H54 (cell line): ENCODE results near the gene FEM1A.
"Not testable (repeated sequence)": the region's sequence is repeated elsewhere in the genome, so short reads cannot be mapped to it uniquely, and the experiment has no call there.

Experiments used
- DNase-seq: peaks from one replicate; pipeline ENCODE4 v3.0.0; 2011; ENCODE audit warnings: low spot score, mixed read lengths; ENCODE audit not compliant: insufficient read length
- FAIRE-seq: peaks from 3 replicates; lab custom pipeline; 2011; peaks lifted over from hg19 to GRCh38; lab: Jason Lieb, UNC
- POLR2A ChIP-seq: IDR thresholded peaks from 2 replicates; pipeline ENCODE4 v1.6.1; 2011; ENCODE audit warnings: low read depth, mild to moderate bottlenecking, low read length

FEM1A gene

GRCh38 chr19:4794971-4795370 is 3.4 kb downstream of the FEM1A start:
- DNase-seq (no peak), FAIRE-seq (no peak)
- no peak for TF ChIP-seq POLR2A

- FAIRE-seq (no peak), DNase-seq (no peak)
- no peak for TF ChIP-seq POLR2A
Observed at GRCh38 chr19:4795400-4795799, 3.9 kb downstream of the FEM1A start.

GRCh38 chr19:4800591-4801081 is 9.1 kb downstream of the FEM1A start:
- FAIRE-seq (no peak), DNase-seq (no peak)
- no peak for TF ChIP-seq POLR2A

GRCh38 chr19:4801085-4801619 is 9.6 kb downstream of the FEM1A start:
- no peak for FAIRE-seq
- no peak for DNase-seq
- no peak for TF ChIP-seq POLR2A

- TF ChIP-seq POLR2A: no peak
- no peak for DNase-seq
- no peak for FAIRE-seq
Observed at GRCh38 chr19:4802711-4803110, 11.2 kb downstream of the FEM1A start.

GRCh38 chr19:4803736-4804695 is 12.5 kb downstream of the FEM1A start:
- DNase-seq (no peak), FAIRE-seq (no peak)
- no peak for TF ChIP-seq POLR2A

- not testable (repeated sequence) for DNase-seq, FAIRE-seq
Observed at GRCh38 chr19:4805140-4805539, 13.6 kb downstream of the FEM1A start.

- FAIRE-seq: no peak
- DNase-seq: no peak
- no peak for TF ChIP-seq POLR2A
Observed at GRCh38 chr19:4806384-4806783, 14.8 kb downstream of the FEM1A start.

- DNase-seq (no peak), FAIRE-seq (no peak)
- no peak for TF ChIP-seq POLR2A
Observed at GRCh38 chr19:4807188-4807587, 15.7 kb downstream of the FEM1A start.

- DNase-seq: peak; percentile 53
- TF ChIP-seq POLR2A: no peak
- no peak for FAIRE-seq
Observed at GRCh38 chr19:4811328-4812131, 20.0 kb downstream of the FEM1A start.

- no peak for FAIRE-seq
- no peak for DNase-seq
- no peak for TF ChIP-seq POLR2A
Observed at GRCh38 chr19:4814625-4815425, 23.3 kb downstream of the FEM1A start.

- DNase-seq: peak; percentile 70
- TF ChIP-seq POLR2A: no peak
- FAIRE-seq: no peak
Observed at GRCh38 chr19:4815426-4816201, 24.1 kb downstream of the FEM1A start.

GRCh38 chr19:4816202-4816949 is 24.8 kb downstream of the FEM1A start:
- TF ChIP-seq POLR2A: no peak
- DNase-seq: no peak
- FAIRE-seq: no peak
